ENCODE data around the gene LAMA5. TPM values are rescaled to one million over a fixed set of nuclear protein-coding genes. Genes with fewer than 3 reads are reported as not detected.

LAMA5 gene
- total RNA-seq, 4 donors from 2014 or later = 95.2 to 230 (median 139) TPM

DNA sequence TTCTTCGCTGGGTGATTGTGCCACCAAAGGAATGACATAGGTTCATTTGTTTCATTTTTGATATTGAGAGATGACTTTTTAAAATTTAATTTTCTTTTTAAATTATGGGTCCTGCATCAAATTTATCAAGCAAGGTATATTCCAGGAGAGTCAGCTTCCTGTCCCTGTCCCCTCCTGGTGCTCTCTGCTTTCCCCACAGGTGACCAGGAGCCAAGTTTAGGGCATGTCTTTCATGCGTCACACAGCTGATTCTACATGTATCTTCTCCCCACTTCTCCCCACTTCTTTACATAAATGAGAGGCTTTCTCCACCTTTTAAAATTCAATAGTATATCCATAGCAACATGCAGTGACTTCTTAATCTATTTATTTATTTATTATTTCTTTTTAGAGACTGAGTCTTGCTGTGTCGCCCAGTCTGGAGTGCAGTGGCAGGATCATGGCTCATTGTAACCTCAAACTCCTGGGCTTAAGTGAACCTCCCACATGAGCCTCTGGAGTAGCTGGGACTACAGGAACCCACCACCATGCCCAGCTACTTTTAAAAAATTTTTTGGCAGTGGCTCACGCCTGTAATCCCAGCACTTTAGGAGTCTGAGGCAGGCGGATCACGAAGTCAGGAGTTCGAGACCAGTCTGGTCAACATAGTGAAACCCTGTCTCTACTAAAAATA is 98.7 kb downstream of the LAMA5 start:
- TF ChIP-seq POLR2A (IDR thresholded peaks at IDR 0.05) = no peak
- TF ChIP-seq, protein P1, sequence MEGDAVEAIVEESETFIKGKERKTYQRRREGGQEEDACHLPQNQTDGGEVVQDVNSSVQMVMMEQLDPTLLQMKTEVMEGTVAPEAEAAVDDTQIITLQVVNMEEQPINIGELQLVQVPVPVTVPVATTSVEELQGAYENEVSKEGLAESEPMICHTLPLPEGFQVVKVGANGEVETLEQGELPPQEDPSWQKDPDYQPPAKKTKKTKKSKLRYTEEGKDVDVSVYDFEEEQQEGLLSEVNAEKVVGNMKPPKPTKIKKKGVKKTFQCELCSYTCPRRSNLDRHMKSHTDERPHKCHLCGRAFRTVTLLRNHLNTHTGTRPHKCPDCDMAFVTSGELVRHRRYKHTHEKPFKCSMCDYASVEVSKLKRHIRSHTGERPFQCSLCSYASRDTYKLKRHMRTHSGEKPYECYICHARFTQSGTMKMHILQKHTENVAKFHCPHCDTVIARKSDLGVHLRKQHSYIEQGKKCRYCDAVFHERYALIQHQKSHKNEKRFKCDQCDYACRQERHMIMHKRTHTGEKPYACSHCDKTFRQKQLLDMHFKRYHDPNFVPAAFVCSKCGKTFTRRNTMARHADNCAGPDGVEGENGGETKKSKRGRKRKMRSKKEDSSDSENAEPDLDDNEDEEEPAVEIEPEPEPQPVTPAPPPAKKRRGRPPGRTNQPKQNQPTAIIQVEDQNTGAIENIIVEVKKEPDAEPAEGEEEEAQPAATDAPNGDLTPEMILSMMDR (IDR thresholded peaks at IDR 0.05) = no peak
- no peaks in the 10 kb centered on the region for H3K27me3 ChIP-seq
- DNase-seq (ENCODE audit: low spot score in 2 of 2) = no peak
- no peak overlapping the region for H3K4me3 ChIP-seq
- 82 to 84% methylated on average over 7 of the region's 7 CpGs for WGBS, 2 donors
- H3K36me3 ChIP-seq = peaks cover 0 to 87% (median 4%) of the 10 kb centered on the region in 3 donors
- no peaks in the 10 kb centered on the region for H3K9me3 ChIP-seq
- no peaks in the 10 kb centered on the region for H3K4me1 ChIP-seq
- H3K27ac ChIP-seq = no peak overlapping the region

DNA sequence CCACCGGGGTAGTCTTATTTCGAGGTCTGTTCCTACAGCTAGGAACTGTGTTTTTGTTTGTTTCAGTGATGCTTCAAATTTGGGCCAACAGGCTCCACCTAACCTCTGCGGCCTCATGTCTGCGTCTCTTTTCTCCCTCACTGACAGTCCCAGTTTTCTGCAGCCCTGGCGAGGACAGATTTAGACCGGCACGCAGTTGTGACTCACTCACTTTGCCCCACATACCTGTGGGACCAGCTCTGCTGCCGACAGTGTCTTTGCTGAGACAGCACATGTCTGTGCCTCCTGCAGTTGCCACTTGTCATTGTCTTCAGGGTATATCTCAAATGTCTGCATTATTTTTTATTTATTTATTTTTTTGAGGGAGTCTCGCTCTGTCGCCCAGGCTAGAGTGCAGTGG is 99.6 kb downstream of the LAMA5 start:
- no peak overlapping the region for H3K27ac ChIP-seq
- H3K27me3 ChIP-seq = no peaks in the 10 kb centered on the region
- H3K4me1 ChIP-seq = no peaks in the 10 kb centered on the region
- peaks cover 0 to 87% (median 6%) of the 10 kb centered on the region in 3 donors for H3K36me3 ChIP-seq
- WGBS, 2 donors = 89% methylated on average over 10 of the region's 10 CpGs
- no peak for TF ChIP-seq EP300 (IDR thresholded peaks at IDR 0.05)
- TF ChIP-seq POLR2A (IDR thresholded peaks at IDR 0.05) = no peak
- TF ChIP-seq, protein P1 (IDR thresholded peaks at IDR 0.05) = no peak
- H3K9me3 ChIP-seq = no peaks in the 10 kb centered on the region
- DNase-seq (ENCODE audit: low spot score in 2 of 2) = no peak
- H3K4me3 ChIP-seq = no peak overlapping the region

DNA sequence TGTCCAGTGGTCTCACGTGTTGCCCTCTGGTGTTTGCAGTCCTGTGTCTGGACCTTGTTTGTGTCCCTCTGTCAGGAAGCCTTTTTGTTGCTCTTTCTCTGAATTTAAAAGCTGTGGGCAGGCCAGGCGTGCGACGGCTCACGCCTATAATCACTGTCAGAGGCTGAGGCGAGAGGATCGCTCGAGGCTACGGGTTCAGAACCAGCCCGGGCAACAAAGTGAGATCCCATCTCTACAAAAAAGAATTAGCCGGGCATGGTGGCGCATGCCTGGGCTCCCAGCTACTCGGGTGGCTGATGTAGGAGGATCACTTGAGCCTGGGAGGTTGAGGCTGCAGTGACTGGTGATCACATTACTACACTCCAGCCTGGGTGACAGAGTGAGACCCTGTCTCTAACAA is 100.3 kb downstream of the LAMA5 start:
- no peaks in the 10 kb centered on the region for H3K9me3 ChIP-seq
- 93 to 95% methylated on average over 13 of the region's 13 CpGs for WGBS, 2 donors
- TF ChIP-seq POLR2A (IDR thresholded peaks at IDR 0.05) (no peak), EP300 (IDR thresholded peaks at IDR 0.05) (no peak)
- TF ChIP-seq, protein P1 (IDR thresholded peaks at IDR 0.05) = no peak
- no peak overlapping the region for H3K27ac ChIP-seq
- DNase-seq (ENCODE audit: low spot score in 2 of 2) = no peak
- no peaks in the 10 kb centered on the region for H3K4me1 ChIP-seq
- H3K4me3 ChIP-seq = no peak overlapping the region
- H3K27me3 ChIP-seq = no peaks in the 10 kb centered on the region
- peaks cover 0 to 87% (median 9%) of the 10 kb centered on the region in 3 donors for H3K36me3 ChIP-seq

DNA sequence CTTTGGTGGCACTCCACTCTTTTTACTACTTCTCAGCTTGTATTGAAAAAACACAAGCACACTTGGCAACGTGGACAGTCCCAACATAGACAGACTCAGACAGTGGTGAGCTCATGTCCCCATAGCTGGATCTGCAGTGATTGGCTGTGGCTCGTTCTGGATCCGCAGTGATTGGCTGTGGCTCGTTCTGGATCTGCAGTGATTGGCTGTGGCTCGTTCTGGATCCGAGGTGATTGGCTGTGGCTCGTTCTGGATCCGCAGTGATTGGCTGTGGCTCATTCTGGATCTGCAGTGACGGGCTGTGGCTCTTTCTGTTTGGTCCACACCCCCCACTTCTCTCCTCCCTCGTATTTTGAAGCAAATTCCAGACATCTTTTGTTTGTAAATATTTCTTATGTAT is 100.8 kb downstream of the LAMA5 start:
- 92% methylated on average over 10 of the region's 10 CpGs for WGBS, 2 donors
- H3K36me3 ChIP-seq = peaks cover 0 to 87% (median 9%) of the 10 kb centered on the region in 3 donors

DNA sequence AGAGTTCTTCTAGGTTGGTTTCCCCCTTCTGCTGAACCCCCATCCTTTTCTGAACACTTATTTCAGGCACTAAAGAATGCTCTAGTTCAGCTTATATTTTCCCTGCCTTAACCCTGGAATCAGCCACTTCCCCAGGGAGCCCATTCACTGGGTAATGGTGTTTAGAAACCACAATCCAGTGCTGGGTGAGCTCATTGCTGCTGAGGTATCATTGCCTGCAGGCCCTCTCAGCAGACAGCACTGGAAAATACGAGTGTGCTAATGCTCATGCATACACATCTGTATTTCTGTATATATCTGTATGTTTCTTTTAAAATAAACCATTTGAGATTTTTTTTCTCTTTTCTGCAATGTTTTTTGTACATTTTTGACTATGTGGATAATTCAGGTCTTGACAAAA is 101.7 kb downstream of the LAMA5 start:
- Histone ChIP-seq H3K4me1 (no peaks in the 10 kb centered on the region), H3K9me3 (no peaks in the 10 kb centered on the region), H3K27me3 (no peaks in the 10 kb centered on the region), H3K36me3 (peaks cover 0 to 92% (median 13%) of the 10 kb centered on the region in 3 donors), H3K27ac (no peak overlapping the region), H3K4me3 (no peak overlapping the region)
- DNase-seq (ENCODE audit: low spot score in 2 of 2) = no peak
- 90 to 96% methylated on average over 1 of the region's 1 CpG for WGBS, 2 donors
- TF ChIP-seq, protein P1 (IDR thresholded peaks at IDR 0.05) = no peak

More for the DNA sequence above, 100.8 kb downstream of the LAMA5 start:
- Histone ChIP-seq H3K4me1 (no peaks in the 10 kb centered on the region), H3K4me3 (no peak overlapping the region), H3K27me3 (no peaks in the 10 kb centered on the region), H3K27ac (no peak overlapping the region), H3K9me3 (no peaks in the 10 kb centered on the region)
- TF ChIP-seq, protein P1 (IDR thresholded peaks at IDR 0.05) = no peak
- TF ChIP-seq POLR2A (IDR thresholded peaks at IDR 0.05) (no peak), EP300 (IDR thresholded peaks at IDR 0.05) (no peak)
- DNase-seq (ENCODE audit: low spot score in 2 of 2) = no peak
